ENCODE data around the gene DHRS11.

DNA sequence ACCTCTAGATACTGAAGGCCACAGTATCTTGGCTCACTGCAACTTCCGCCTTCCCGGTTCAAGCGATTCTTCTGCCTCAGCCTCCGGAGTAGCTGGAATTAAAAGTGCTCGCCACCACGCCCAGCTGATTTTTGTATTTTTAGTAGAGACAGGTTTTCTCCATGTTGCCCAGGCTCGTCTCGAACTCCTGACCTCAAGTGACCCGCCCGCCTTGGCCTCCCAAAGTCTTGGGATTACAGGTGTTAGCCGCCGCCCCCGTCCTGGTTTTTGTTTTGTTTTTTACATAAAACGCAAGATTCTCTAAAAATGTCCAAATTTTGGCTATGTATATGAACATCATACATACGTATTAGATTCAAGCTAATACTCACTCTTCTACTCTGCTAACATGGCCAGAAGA, 48.9 kb upstream of the DHRS11 start:
- TF ChIP-seq, protein P1, sequence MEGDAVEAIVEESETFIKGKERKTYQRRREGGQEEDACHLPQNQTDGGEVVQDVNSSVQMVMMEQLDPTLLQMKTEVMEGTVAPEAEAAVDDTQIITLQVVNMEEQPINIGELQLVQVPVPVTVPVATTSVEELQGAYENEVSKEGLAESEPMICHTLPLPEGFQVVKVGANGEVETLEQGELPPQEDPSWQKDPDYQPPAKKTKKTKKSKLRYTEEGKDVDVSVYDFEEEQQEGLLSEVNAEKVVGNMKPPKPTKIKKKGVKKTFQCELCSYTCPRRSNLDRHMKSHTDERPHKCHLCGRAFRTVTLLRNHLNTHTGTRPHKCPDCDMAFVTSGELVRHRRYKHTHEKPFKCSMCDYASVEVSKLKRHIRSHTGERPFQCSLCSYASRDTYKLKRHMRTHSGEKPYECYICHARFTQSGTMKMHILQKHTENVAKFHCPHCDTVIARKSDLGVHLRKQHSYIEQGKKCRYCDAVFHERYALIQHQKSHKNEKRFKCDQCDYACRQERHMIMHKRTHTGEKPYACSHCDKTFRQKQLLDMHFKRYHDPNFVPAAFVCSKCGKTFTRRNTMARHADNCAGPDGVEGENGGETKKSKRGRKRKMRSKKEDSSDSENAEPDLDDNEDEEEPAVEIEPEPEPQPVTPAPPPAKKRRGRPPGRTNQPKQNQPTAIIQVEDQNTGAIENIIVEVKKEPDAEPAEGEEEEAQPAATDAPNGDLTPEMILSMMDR (IDR thresholded peaks at IDR 0.05): no peak
- TF ChIP-seq POLR2A (IDR thresholded peaks at IDR 0.05): no peak

Data from esophagus squamous epithelium (tissue), 4 donors.